Heart right ventricle (tissue), 16 donors: Measurements from ENCODE around the gene FAM76B. TPM values are rescaled to one million over a fixed set of nuclear protein-coding genes. Genes with fewer than 3 reads are reported as not detected.

Experiments used
- ATAC-seq, 8 donors: fragments of 200-7000 bp; cut with Tn5 transposase; one replicate each; pipeline ENCODE4 v1.9.1; 2020; ENCODE audit warnings: mild to moderate bottlenecking in 8 of 8, moderate library complexity in 8 of 8, moderate number of reproducible peaks in 1 of 8
- DNase-seq, 2 donors: peaks; one replicate each; pipeline ENCODE4 v3.0.0-alpha.2; 2020
- H3K27ac ChIP-seq, 10 donors: fragments of 200-600 bp; sonication (generic) in 2 of 10; one replicate each; pipeline versions ENCODE4 v1.5.0 to v1.8.0; 2020 to 2022; ENCODE audit warnings: mild to moderate bottlenecking in 3 of 10
- H3K27me3 ChIP-seq, 7 donors: fragments of 200-600 bp; one replicate each; pipeline ENCODE4 v1.8.0; 2021 to 2022; ENCODE audit warnings: mild to moderate bottlenecking in 2 of 7
- H3K36me3 ChIP-seq, 9 donors: fragments of 200-600 bp; sonication (generic) in 1 of 9; one replicate each; pipeline versions ENCODE4 v1.5.0 to v1.8.0; 2020 to 2022; ENCODE audit warnings: mild to moderate bottlenecking in 2 of 9
- H3K4me1 ChIP-seq, 9 donors: fragments of 200-600 bp; sonication (generic) in 1 of 9; one replicate each; pipeline versions ENCODE4 v1.5.0 to v1.8.0; 2020 to 2022; ENCODE audit warnings: mild to moderate bottlenecking in 4 of 9
- H3K4me3 ChIP-seq, 10 donors: fragments of 200-600 bp; sonication (generic) in 2 of 10; one replicate each; pipeline versions ENCODE4 v1.5.0 to v1.8.0; 2020 to 2022; ENCODE audit warnings: mild to moderate bottlenecking in 7 of 10, moderate library complexity in 2 of 10
- H3K9me3 ChIP-seq, 11 donors: fragments of 200-600 bp in 10 of 11; sonication (generic) in 2 of 11; one replicate each; pipeline versions ENCODE4 v1.5.0 to v1.8.0; 2013 to 2022; ENCODE audit warnings: mild to moderate bottlenecking in 2 of 11, control low read depth in 1 of 11, moderate library complexity in 1 of 11
- WGBS, 2 donors: extraction: QIAGEN DNeasy Blood & Tissue Kit; methylation state at CpG; one replicate each; pipeline ENCODE4 v1.1.7; 2013; ENCODE audit warnings: inconsistent platforms in 1 of 2; 5-methylcytosine and 5-hydroxymethylcytosine counted together
- intact Hi-C, 10 donors: fragments of 100-400 bp; cut with DNase I; formaldehyde crosslinking; loops; one replicate each; pipeline versions ENCODE4 v1.11.1 to v1.14.2; 2022
- polyA plus RNA-seq, 2 donors: library from polyadenylated mRNA; stranded (reverse); fragments of 200-250 nt; gene quantifications; one replicate each; pipeline ENCODE4 v1.2.3, GENCODE V29; 2013
- total RNA-seq, 10 donors: library from RNA; stranded (reverse); fragmentation: NEBNext Ultra II Directional in 3 of 10; extraction: Animal tissue kit (Norgen Biotek cat#: 25700) in 3 of 10; gene quantifications; one replicate each; pipeline versions ENCODE4 v1.2.1 to v1.2.4, GENCODE V29; 2021 to 2023
- TF ChIP-seq, protein P1 (sequence below), 9 donors: fragments of 200-600 bp; sonication (generic) in 2 of 9; IDR thresholded peaks; one replicate each; pipeline versions ENCODE4 v1.5.0 to v1.8.0; 2021 to 2022; ENCODE audit warnings: antibody characterized with exemption in 9 of 9, mild to moderate bottlenecking in 5 of 9, moderate library complexity in 1 of 9
- donor health status: Arrhythmogenic right ventricular cardiomyopathy.
- donor health status: ischemic (EF 13 %, LVEDD 7.1; RV severe dilation, severe dysfunction).
- donor health status: healthy with polysubstance abuse.
- donor health status: DM: no; HTN: yes; CAD: no.
- donor health status: DM: no; HTN: no; CAD: no.
- donor health status: ischemic (EF 25% LVEDD 6.9; RV normal size, moderate dysfunction).
- donor health status: ischemic (EF 25% LVEDD 5.7; RV mildly dilated, moderate dysfunction).
- donor health status: healthy.
- donor health status: DM: yes; HTN: yes; CAD: no.
- donor health status: Ischemic cardiomyopathy.
- donor health status: ischemic (EF 35%, LVEDD 5.7; RV mildly dilated, moderate dysfunction).
- donor health status: nonischemic (EF 11% LVEDD 7.7; RV severe dilation, severe dysfunction).
- donor health status: DM: yes; HTN: yes; CAD: no.
- donor health status: PGD.
- donor health status: ischemic (EF 29% LVEDD 5.4; RV normal size, mild dysfunction).
- donor health status: nonischemic (EF 23%, LVEDD 6.1; RV moderate dilation, normal function).

Gene FAM76B
- total and polyA plus RNA-seq, 12 donors: 4.1 to 9.9 (median 7.7) TPM

DNA sequence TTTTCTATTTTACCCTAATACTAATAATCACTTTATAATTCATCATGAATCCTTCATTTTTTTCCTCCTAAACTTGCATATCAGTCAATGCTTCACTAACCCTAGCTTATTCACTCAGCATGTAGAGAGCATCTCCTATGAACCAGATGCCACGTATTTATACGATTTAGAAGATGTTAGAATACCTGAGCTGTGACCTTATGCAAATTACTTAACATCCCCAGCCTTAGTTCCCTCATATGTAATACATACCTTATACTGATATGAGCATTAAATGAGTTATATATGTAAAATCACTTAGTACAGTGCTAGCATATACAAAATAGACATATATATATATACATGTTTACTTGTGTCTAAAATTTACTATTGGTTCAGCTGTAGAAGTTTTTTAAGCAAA lies 9.0 kb downstream of the FAM76B start:
- 86 to 87% methylated on average over 2 of the region's 2 CpGs for WGBS, 2 donors
- ATAC-seq: no peak
- DNase-seq: no peak
- Histone ChIP-seq H3K27me3 (no peaks in the 10 kb centered on the region), H3K9me3 (no peaks in the 10 kb centered on the region), H3K27ac (no peak overlapping the region), H3K4me3 (no peak overlapping the region), H3K36me3 (peaks cover 0 to 100% (median 47%) of the 10 kb centered on the region in 9 donors), H3K4me1 (no peaks in the 10 kb centered on the region)
- intact Hi-C loops: loop anchor here in 1 of 10 donors (10.0 kb wide), 1 partner anchor 806 kb away; the partner anchor contains the start of genes CWC15 and KDM4D
- TF ChIP-seq, protein P1, sequence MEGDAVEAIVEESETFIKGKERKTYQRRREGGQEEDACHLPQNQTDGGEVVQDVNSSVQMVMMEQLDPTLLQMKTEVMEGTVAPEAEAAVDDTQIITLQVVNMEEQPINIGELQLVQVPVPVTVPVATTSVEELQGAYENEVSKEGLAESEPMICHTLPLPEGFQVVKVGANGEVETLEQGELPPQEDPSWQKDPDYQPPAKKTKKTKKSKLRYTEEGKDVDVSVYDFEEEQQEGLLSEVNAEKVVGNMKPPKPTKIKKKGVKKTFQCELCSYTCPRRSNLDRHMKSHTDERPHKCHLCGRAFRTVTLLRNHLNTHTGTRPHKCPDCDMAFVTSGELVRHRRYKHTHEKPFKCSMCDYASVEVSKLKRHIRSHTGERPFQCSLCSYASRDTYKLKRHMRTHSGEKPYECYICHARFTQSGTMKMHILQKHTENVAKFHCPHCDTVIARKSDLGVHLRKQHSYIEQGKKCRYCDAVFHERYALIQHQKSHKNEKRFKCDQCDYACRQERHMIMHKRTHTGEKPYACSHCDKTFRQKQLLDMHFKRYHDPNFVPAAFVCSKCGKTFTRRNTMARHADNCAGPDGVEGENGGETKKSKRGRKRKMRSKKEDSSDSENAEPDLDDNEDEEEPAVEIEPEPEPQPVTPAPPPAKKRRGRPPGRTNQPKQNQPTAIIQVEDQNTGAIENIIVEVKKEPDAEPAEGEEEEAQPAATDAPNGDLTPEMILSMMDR (IDR thresholded peaks at IDR 0.05): no peak

DNA sequence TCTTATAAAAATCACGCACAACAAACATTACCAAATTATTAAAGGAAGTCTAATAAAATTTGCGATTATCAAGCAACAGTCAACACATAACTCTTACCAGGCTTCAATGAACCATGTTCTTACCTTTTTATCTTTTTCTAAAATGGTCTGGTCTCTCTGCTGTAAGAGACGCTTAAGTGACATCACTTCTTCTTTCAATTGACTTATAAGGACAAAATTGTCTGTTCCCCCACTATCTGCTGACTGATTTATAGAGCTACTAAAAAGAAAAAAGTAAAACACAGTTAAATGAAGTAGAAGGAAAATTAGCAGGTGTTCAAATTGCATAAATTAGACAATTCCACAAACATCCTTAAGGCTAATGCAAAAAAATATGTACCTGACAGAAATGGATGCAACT lies 10.9 kb downstream of the FAM76B start:
- Histone ChIP-seq H3K4me1 (no peaks in the 10 kb centered on the region), H3K27ac (no peak overlapping the region), H3K4me3 (no peak overlapping the region), H3K36me3 (peaks cover 0 to 100% (median 54%) of the 10 kb centered on the region in 9 donors), H3K9me3 (no peaks in the 10 kb centered on the region), H3K27me3 (no peaks in the 10 kb centered on the region)
- 95 to 97% methylated on average over 3 of the region's 3 CpGs for WGBS, 2 donors
- DNase-seq (no peak), ATAC-seq (no peak)
- TF ChIP-seq, protein P1 (IDR thresholded peaks at IDR 0.05): no peak
- intact Hi-C loops: loop anchor here in 1 of 10 donors (10.0 kb wide), 1 partner anchor 804 kb away; the partner anchor contains the start of genes CWC15 and KDM4D

DNA sequence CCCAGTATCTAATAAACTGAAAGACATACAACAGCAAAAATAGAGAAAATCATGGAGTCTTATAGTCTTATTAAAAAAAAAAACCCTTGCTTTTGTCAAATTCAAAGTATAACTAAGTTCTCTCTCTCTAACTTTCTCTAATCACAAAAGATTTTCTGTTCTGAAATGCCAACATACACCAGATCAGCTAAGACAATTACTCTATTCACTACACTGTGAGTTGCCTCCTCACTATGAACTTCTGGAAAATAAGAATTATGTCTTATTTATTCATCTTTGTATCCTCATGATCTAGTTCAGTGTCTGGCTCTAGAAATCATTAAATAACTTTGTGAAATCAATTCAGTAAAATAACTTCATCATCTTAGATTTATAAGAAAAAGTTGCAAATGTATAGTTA lies 12.7 kb downstream of the FAM76B start:
- DNase-seq (no peak), ATAC-seq (no peak)
- TF ChIP-seq, protein P1 (IDR thresholded peaks at IDR 0.05): no peak
- no peaks in the 10 kb centered on the region for H3K9me3 ChIP-seq
- no peaks in the 10 kb centered on the region for H3K27me3 ChIP-seq
- intact Hi-C loops: loop anchor here in 1 of 10 donors (10.0 kb wide), 1 partner anchor 802 kb away; the partner anchor contains the start of genes CWC15 and KDM4D
- H3K36me3 ChIP-seq: peaks cover 0 to 100% (median 39%) of the 10 kb centered on the region in 9 donors
- H3K4me1 ChIP-seq: no peaks in the 10 kb centered on the region
- H3K4me3 ChIP-seq: no peak overlapping the region
- H3K27ac ChIP-seq: no peak overlapping the region

DNA sequence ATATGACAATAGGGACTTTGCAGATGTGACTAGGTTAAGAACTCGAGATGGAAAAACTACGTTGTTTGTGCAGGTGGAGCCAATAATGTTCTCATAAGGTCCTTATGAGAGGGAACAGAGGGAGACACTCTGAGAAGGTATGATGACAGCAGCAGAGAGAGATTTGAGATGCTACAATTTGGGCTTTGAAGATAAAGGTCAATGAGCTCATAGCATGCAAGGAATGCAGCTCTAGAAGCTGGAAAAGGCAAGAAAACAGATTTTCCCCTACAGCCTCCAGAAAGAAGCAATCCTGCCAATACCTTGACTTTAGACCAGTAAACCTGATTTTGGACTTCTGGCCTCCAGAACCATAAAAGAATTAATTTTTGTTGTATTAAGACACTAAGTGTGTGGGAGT lies 21.1 kb downstream of the FAM76B start:
- WGBS, 2 donors: 60 to 67% methylated on average over 2 of the region's 2 CpGs
- Histone ChIP-seq H3K36me3 (peaks cover 0 to 64% (median 5%) of the 10 kb centered on the region in 9 donors), H3K9me3 (no peaks in the 10 kb centered on the region), H3K27ac (no peak overlapping the region), H3K4me3 (no peak overlapping the region), H3K4me1 (peaks cover 0 to 12% (median 0%) of the 10 kb centered on the region in 9 donors), H3K27me3 (no peaks in the 10 kb centered on the region)
- intact Hi-C loops: loop anchor here in 7 of 10 donors (5.0 to 10.0 kb wide), 7 partner anchors 54 to 794 kb away; partner anchors contain the start of genes CWC15 (in 4 of the 7), KDM4D (in 4 of the 7), SRSF8 (in 2 of the 7) and SESN3 (in 1 of the 7)
- ATAC-seq (no peak), DNase-seq (no peak)
- TF ChIP-seq, protein P1 (IDR thresholded peaks at IDR 0.05): no peak
